K562 (cell line): ENCODE measurements around the gene SERBP1. TPM values are rescaled to one million over a fixed set of nuclear protein-coding genes. Genes with fewer than 3 reads are reported as not detected.
A peak's percentile ranks its signal among the peaks of the same experiment; 100 is the strongest.

ENCODE experiments used
- ATAC-seq: fragments of 200-7000 bp; cut with Tn5 transposase; 3 replicates; pipeline ENCODE4 v1.9.1; 2020; ENCODE audit warnings: moderate library complexity
- BruUV-seq: library from RNA; stranded (reverse); fragments of 400-500 nt; replicated peaks from 2 replicates; lab custom pipeline; 2021; lab: Mats Ljungman, UMichigan
- CTCF ChIA-PET: fragments of 300-600 bp; formaldehyde crosslinking; extraction: SDS; loops from one replicate; lab custom pipeline; 2021; ENCODE audit warnings: low intra/inter-chr PET ratio; lab: Yijun Ruan, JAX
- POLR2A ChIA-PET: fragments of 300-600, 350-650 bp; sonication (Branson Sonifier 250); formaldehyde crosslinking; extraction: SDS; loops from one replicate; lab custom pipeline; 2021; ENCODE audit warnings: antibody characterized with exemption, inconsistent platforms; lab: Yijun Ruan, JAX
- DNase-seq, 4 experiments: peaks; one replicate each; pipeline versions ENCODE4 v3.0.0 to v3.0.0-alpha.2; 2011 to 2018; ENCODE audit warnings: low spot score in 3 of 4, mixed read lengths in 3 of 4; ENCODE audit errors: extremely low read depth in 1 of 4
- FAIRE-seq: peaks from 2 replicates; lab custom pipeline; 2011; peaks lifted over from hg19 to GRCh38; lab: Jason Lieb, UNC
- H2AFZ ChIP-seq: 2 replicates; pipeline ENCODE4 v1.6.0; 2011; ENCODE audit warnings: low read depth, low read length, control low read depth, inconsistent platforms
- H3K27ac ChIP-seq: fragments of 200-600 bp; 3 replicates; pipeline ENCODE4 v1.8.0; 2011; ENCODE audit warnings: low read depth, mild to moderate bottlenecking, control low read depth, inconsistent platforms, low read length, moderate library complexity, mixed read lengths; ENCODE audit errors: extremely low read depth
- H3K27me3 ChIP-seq, 2 experiments: fragments of 300-600 bp in 1 of 2; 2 replicates in 1 of 2; 3 replicates in 1 of 2; pipeline versions ENCODE4 v1.6.0 to v1.8.0; 2011; ENCODE audit warnings: inconsistent platforms in 2 of 2, low read length in 2 of 2, mild to moderate bottlenecking in 1 of 2, mixed read lengths in 1 of 2, moderate library complexity in 1 of 2; ENCODE audit not compliant: control insufficient read depth in 2 of 2, insufficient read depth in 2 of 2
- H3K36me3 ChIP-seq: fragments of 300-600 bp; 3 replicates; pipeline ENCODE4 v1.8.0; 2011; ENCODE audit warnings: mild to moderate bottlenecking, low read length, inconsistent platforms; ENCODE audit not compliant: control insufficient read depth, insufficient read depth
- H3K4me1 ChIP-seq, 2 experiments: fragments of 200-600 bp in 1 of 2; replicated peaks in 1 of 2; 2 replicates in 1 of 2; 3 replicates in 1 of 2; pipeline versions ENCODE4 v1.5.1 to v1.8.0; 2011; ENCODE audit warnings: inconsistent platforms in 2 of 2, low read length in 2 of 2, mild to moderate bottlenecking in 1 of 2, mixed read lengths in 1 of 2, moderate library complexity in 1 of 2; ENCODE audit not compliant: control insufficient read depth in 2 of 2, insufficient read depth in 2 of 2
- H3K4me2 ChIP-seq: 2 replicates; pipeline ENCODE4 v1.6.1; 2011; ENCODE audit warnings: low read length, control low read depth, inconsistent platforms, mixed read lengths; ENCODE audit not compliant: insufficient read depth
- H3K4me3 ChIP-seq: fragments of 200-600 bp; sonication (generic), shearing (Covaris generic); 2 replicates; pipeline ENCODE4 v1.5.1; 2016; ENCODE audit warnings: control low read depth, inconsistent platforms
- H3K79me2 ChIP-seq: fragments of 200-600 bp; 3 replicates; pipeline ENCODE4 v1.8.0; 2011; ENCODE audit warnings: low read length, inconsistent platforms; ENCODE audit not compliant: control insufficient read depth, insufficient read depth
- H3K9ac ChIP-seq, 2 experiments: 2 replicates each; pipeline versions ENCODE4 v1.6.0 to v1.6.1; 2011; ENCODE audit warnings: low read depth in 2 of 2, low read length in 2 of 2, control low read depth in 1 of 2, inconsistent platforms in 1 of 2, mild to moderate bottlenecking in 1 of 2, mixed read lengths in 1 of 2; ENCODE audit not compliant: insufficient read depth in 1 of 2
- H3K9me1 ChIP-seq: one replicate; pipeline ENCODE4 v1.6.0; 2011; ENCODE audit warnings: inconsistent platforms, mild to moderate bottlenecking, low read length, moderate library complexity; ENCODE audit not compliant: control insufficient read depth, insufficient read depth
- H3K9me3 ChIP-seq: replicated peaks from 2 replicates; pipeline ENCODE4 v1.5.1; 2011; ENCODE audit warnings: low read depth, low read length, inconsistent platforms; ENCODE audit not compliant: control insufficient read depth, insufficient read depth
- H4K20me1 ChIP-seq: replicated peaks from 2 replicates; pipeline ENCODE4 v1.6.1; 2011; ENCODE audit warnings: low read length, inconsistent platforms, mixed read lengths; ENCODE audit not compliant: control insufficient read depth, insufficient read depth
- BCL6 ChIP-seq: fragments of 250-450 bp; sonication (Bioruptor Pico); IDR thresholded peaks from 2 replicates; pipeline ENCODE4 v1.4.0; 2020
- ELF4 ChIP-seq: fragments of 450-650 bp; formaldehyde crosslinking; IDR thresholded peaks from 2 replicates; pipeline ENCODE4 v1.4.0; 2022; ENCODE audit warnings: missing genetic modification characterization
- KDM5B ChIP-seq: fragments of 200-600 bp; sonication (generic); IDR thresholded peaks from 2 replicates; pipeline ENCODE4 v1.6.1; 2012; ENCODE audit warnings: low read depth, mild to moderate bottlenecking, moderate library complexity, low read length, control low read depth, inconsistent platforms; ENCODE audit not compliant: insufficient replicate concordance
- NCOA1 ChIP-seq: fragments of 450-650 bp; IDR thresholded peaks from 2 replicates; pipeline ENCODE4 v1.6.1; 2016; ENCODE audit warnings: low read depth
- NCOA6 ChIP-seq: fragments of 450-650 bp; IDR thresholded peaks from 2 replicates; pipeline ENCODE4 v1.6.1; 2017; ENCODE audit warnings: mild to moderate bottlenecking
- NFATC3 ChIP-seq: fragments of 450-650 bp; IDR thresholded peaks from 2 replicates; pipeline ENCODE4 v1.6.1; 2017; ENCODE audit warnings: mild to moderate bottlenecking
- OTX1 ChIP-seq: fragments of 450-650 bp; formaldehyde crosslinking; IDR thresholded peaks from 2 replicates; pipeline ENCODE4 v1.4.0; 2022; ENCODE audit warnings: mild to moderate bottlenecking
- PHB2 ChIP-seq: fragments of 450-650 bp; IDR thresholded peaks from 2 replicates; pipeline ENCODE4 v1.6.1; 2017; ENCODE audit warnings: low read depth
- POLR2H ChIP-seq: IDR thresholded peaks from 2 replicates; pipeline ENCODE4 v1.6.1; 2016; ENCODE audit warnings: missing genetic modification characterization, low read depth, mild to moderate bottlenecking, control low read depth, missing compliant biosample characterization, moderate library complexity
- RHOXF2B ChIP-seq: fragments of 250-450 bp; sonication (Bioruptor Pico); conservative IDR thresholded peaks from 2 replicates; pipeline ENCODE4 v1.5.1; 2021
- ZNF184 ChIP-seq: sonication (generic); formaldehyde crosslinking; IDR thresholded peaks from 2 replicates; pipeline ENCODE4 v1.5.0; 2020; ENCODE audit warnings: missing genetic modification reagents
- ZNF274 ChIP-seq: IDR thresholded peaks from 2 replicates; pipeline ENCODE4 v1.6.1; 2011; ENCODE audit warnings: low read depth, mild to moderate bottlenecking, low read length, moderate library complexity, borderline replicate concordance
- ZNF561 ChIP-seq: fragments of 450-650 bp; formaldehyde crosslinking; conservative IDR thresholded peaks from 2 replicates; pipeline ENCODE4 v1.4.0; 2020; ENCODE audit warnings: mild to moderate bottlenecking, moderate library complexity
- WGBS: fragments of 100-300 bp; shearing (Covaris generic); methylation state at CpG from one replicate; pipeline ENCODE4 v1.1.6; 2016; ENCODE audit warnings: low coverage, mixed read lengths; ENCODE audit not compliant: insufficient coverage; ENCODE audit errors: missing lambda C conversion rate; 5-methylcytosine and 5-hydroxymethylcytosine counted together
- in situ Hi-C: fragments of 300-500 bp; cut with MboI; formaldehyde crosslinking; loops from 4 replicates; pipeline ENCODE4 v1.15.0; 2018; ENCODE audit warnings: inconsistent platforms, mixed read lengths
- intact Hi-C: fragments of 100-400 bp; cut with micrococcal nuclease; formaldehyde crosslinking; loops from 2 replicates; pipeline ENCODE4 v1.14.2; 2022
- polyA plus RNA-seq, 8 experiments: library from polyadenylated mRNA; depleted of rRNA in 4 of 8; stranded (reverse) in 5 of 8; unstranded in 3 of 8; fragments of >200 nt; fragmentation: Nextera tagmentation in 2 of 8; fragmentation: Illumina TruSeq in 1 of 8; extraction: Ambion mirVana in 2 of 8; extraction: Trizol in 1 of 8; gene quantifications; 2 replicates each; pipeline versions ENCODE4 v1.2.1 to v1.2.3, GENCODE V29; 2011 to 2014; ENCODE audit warnings: inconsistent platforms in 1 of 8, missing spikeins in 1 of 8
- total RNA-seq, 7 experiments: library from RNA; depleted of rRNA in 6 of 7; stranded (reverse); fragments of >200 nt in 6 of 7; fragmentation: Illumina TruSeq in 2 of 7; extraction: Trizol in 2 of 7; gene quantifications; 2 replicates each; pipeline versions ENCODE4 v1.2.1 to v1.2.3, GENCODE V29; 2011 to 2021; ENCODE audit warnings: low replicate concordance in 1 of 7
- TF ChIP-seq, protein P1 (sequence below): fragments of 150-350 bp; IDR thresholded peaks from 2 replicates; pipeline ENCODE4 v1.6.1; 2014; ENCODE audit warnings: low read depth, mild to moderate bottlenecking, low read length, borderline replicate concordance
- TF ChIP-seq, protein P2 (sequence below): sonication (generic); formaldehyde crosslinking; IDR thresholded peaks from 2 replicates; pipeline ENCODE4 v1.8.1; 2023; ENCODE audit warnings: mild to moderate bottlenecking, missing genetic modification reagents
- TF ChIP-seq, protein P3 (sequence below), 2 experiments: fragments of 450-650 bp in 1 of 2; sonication (generic) in 1 of 2; formaldehyde crosslinking; conservative IDR thresholded peaks; 2 replicates each; pipeline versions ENCODE4 v1.4.0 to v1.8.1; 2020 to 2022; ENCODE audit warnings: mild to moderate bottlenecking in 1 of 2, missing genetic modification reagents in 1 of 2

SERBP1 gene
- total and polyA plus RNA-seq, 9 of the 15 experiments (the other 6 are each of a cell fraction or from before 2014, with no cell fraction given), result 79.9 to 761 (median 464) TPM

DNA sequence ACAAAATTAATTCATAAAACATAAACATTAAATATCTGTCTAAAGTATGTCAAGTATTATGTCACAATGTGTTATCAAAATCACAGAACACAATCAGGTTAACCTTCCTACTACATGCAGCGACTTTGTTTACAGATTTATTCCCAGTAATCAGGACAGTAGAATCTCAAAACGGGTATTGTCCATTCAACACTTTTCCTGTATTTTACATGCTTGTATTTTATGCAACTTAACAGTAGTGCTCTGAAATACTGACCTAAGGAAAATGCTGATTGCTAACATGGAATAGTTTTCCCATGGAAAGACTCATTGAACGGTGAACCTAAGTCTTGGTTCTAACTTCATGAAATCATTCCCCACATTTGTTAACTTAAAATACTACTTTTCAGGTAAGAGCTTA lies 2.3 kb downstream of the SERBP1 start:
- Histone ChIP-seq H3K79me2 (peaks cover 95% of the 10 kb centered on the region), H3K36me3 (peaks cover 67% of the 10 kb centered on the region), H3K9me1 (no peaks in the 10 kb centered on the region), H3K4me1 (peaks cover 6 to 11% of the 10 kb centered on the region in 2 experiments; a peak in 4 of 5 replicates), H2AFZ (no peak overlapping the region), H3K27ac (peak overlapping the region; percentile 98; the same call in 1 of the 3 replicates), H3K4me2 (peak overlapping the region; percentile 95), H4K20me1 (peaks cover 43% of the 10 kb centered on the region), H3K9ac (peak overlapping the region; percentile 7 to 97; a peak in 3 of 4 replicates), H3K9me3 (no peaks in the 10 kb centered on the region; the same call in 1 of the 2 replicates), H3K27me3 (no peaks in the 10 kb centered on the region), H3K4me3 (peak overlapping the region; percentile 96)
- ATAC-seq (no peak), DNase-seq (no peak), FAIRE-seq (no peak)
- intact Hi-C loops, result loop anchor here (2.0 to 5.0 kb wide), 2 partner anchors 74 to 81 kb away; no protein-coding TSS in a partner anchor
- 0% methylated on average over 3 of the region's 3 CpGs for WGBS
- ChIA-PET POLR2A (interaction anchor here (0.6 to 3.8 kb wide), 8 partner anchors 8 to 77 kb away, joined by 3 to 35 read pairs (median 3); no protein-coding TSS in a partner anchor), CTCF (no interaction called here)
- in situ Hi-C loops, result no loop called here
- no TSS peak for BruUV-seq
- TF ChIP-seq, protein P1, sequence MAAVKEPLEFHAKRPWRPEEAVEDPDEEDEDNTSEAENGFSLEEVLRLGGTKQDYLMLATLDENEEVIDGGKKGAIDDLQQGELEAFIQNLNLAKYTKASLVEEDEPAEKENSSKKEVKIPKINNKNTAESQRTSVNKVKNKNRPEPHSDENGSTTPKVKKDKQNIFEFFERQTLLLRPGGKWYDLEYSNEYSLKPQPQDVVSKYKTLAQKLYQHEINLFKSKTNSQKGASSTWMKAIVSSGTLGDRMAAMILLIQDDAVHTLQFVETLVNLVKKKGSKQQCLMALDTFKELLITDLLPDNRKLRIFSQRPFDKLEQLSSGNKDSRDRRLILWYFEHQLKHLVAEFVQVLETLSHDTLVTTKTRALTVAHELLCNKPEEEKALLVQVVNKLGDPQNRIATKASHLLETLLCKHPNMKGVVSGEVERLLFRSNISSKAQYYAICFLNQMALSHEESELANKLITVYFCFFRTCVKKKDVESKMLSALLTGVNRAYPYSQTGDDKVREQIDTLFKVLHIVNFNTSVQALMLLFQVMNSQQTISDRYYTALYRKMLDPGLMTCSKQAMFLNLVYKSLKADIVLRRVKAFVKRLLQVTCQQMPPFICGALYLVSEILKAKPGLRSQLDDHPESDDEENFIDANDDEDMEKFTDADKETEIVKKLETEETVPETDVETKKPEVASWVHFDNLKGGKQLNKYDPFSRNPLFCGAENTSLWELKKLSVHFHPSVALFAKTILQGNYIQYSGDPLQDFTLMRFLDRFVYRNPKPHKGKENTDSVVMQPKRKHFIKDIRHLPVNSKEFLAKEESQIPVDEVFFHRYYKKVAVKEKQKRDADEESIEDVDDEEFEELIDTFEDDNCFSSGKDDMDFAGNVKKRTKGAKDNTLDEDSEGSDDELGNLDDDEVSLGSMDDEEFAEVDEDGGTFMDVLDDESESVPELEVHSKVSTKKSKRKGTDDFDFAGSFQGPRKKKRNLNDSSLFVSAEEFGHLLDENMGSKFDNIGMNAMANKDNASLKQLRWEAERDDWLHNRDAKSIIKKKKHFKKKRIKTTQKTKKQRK, result no peak
- no peak for TF ChIP-seq ZNF274
- TF ChIP-seq, protein P2, sequence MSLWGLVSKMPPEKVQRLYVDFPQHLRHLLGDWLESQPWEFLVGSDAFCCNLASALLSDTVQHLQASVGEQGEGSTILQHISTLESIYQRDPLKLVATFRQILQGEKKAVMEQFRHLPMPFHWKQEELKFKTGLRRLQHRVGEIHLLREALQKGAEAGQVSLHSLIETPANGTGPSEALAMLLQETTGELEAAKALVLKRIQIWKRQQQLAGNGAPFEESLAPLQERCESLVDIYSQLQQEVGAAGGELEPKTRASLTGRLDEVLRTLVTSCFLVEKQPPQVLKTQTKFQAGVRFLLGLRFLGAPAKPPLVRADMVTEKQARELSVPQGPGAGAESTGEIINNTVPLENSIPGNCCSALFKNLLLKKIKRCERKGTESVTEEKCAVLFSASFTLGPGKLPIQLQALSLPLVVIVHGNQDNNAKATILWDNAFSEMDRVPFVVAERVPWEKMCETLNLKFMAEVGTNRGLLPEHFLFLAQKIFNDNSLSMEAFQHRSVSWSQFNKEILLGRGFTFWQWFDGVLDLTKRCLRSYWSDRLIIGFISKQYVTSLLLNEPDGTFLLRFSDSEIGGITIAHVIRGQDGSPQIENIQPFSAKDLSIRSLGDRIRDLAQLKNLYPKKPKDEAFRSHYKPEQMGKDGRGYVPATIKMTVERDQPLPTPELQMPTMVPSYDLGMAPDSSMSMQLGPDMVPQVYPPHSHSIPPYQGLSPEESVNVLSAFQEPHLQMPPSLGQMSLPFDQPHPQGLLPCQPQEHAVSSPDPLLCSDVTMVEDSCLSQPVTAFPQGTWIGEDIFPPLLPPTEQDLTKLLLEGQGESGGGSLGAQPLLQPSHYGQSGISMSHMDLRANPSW (CRISPR knock-in tag), result no peak
- TF ChIP-seq OTX1, result no peak
- no peak for TF ChIP-seq NCOA1
- TF ChIP-seq PHB2, result no peak
- no peak for TF ChIP-seq BCL6
- no peak for TF ChIP-seq POLR2H (tag)
- no peak for TF ChIP-seq ELF4 (CRISPR knock-in tag)
- TF ChIP-seq ZNF561, result no peak
- TF ChIP-seq KDM5B, result peak; percentile 34
- no peak for TF ChIP-seq ZNF184 (CRISPR knock-in tag)
- TF ChIP-seq, protein P3, sequence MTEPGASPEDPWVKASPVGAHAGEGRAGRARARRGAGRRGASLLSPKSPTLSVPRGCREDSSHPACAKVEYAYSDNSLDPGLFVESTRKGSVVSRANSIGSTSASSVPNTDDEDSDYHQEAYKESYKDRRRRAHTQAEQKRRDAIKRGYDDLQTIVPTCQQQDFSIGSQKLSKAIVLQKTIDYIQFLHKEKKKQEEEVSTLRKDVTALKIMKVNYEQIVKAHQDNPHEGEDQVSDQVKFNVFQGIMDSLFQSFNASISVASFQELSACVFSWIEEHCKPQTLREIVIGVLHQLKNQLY (CRISPR knock-in tag; conservative IDR thresholded peaks at IDR 0.05), result no peak
- no peak for TF ChIP-seq NFATC3
- TF ChIP-seq RHOXF2B, result no peak
- TF ChIP-seq NCOA6, result 0 out of 2 replicates have a peak, but pooled peaks have one; percentile 32
